Iris pigment epithelial cell (primary cell): Measurements from ENCODE around the gene HDAC1.
A peak's percentile ranks its signal among the peaks of the same experiment; 100 is the strongest.
"Not testable (repeated sequence)": the region's sequence is repeated elsewhere in the genome, so short reads cannot be mapped to it uniquely, and the experiment has no call there.

Experiments used
- DNase-seq: peaks from one replicate; pipeline ENCODE4 v3.0.0-alpha.2; 2011; ENCODE audit warnings: low read depth

Gene HDAC1

GRCh38 chr1:32349211-32349708 lies 57.4 kb downstream of the HDAC1 start:
- DNase-seq = peak; percentile 91

DNA sequence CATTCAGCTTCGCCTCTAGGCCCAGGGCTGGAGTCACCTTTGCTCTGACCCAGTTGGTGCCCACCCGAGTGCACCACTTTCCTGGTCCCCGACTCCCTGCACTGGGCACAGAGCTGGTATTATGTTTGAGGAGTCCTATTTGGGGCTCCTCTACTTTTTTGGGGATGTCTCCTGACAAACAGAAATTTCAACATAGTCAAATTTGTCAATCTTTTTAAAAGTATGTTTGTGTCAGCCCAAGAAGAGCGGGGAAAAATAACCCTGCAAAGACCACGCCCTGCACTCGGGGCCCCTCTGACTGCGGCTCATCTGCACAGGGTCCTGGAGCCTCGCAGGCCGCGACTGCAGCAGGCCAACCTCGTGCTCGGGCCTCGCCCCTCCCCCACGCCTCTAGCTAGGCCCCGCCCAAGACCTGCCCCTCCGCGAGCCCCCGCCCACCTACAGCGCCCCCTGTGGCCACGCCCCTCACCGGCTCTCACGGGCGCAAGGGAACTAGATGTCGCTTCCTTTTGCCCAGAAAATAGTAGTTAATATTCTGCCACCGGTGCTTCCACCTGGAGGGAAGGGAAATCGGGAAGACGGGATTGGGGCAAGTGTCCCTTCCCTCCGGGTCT lies 59.0 kb downstream of the HDAC1 start:
- DNase-seq = peak; percentile 69

DNA sequence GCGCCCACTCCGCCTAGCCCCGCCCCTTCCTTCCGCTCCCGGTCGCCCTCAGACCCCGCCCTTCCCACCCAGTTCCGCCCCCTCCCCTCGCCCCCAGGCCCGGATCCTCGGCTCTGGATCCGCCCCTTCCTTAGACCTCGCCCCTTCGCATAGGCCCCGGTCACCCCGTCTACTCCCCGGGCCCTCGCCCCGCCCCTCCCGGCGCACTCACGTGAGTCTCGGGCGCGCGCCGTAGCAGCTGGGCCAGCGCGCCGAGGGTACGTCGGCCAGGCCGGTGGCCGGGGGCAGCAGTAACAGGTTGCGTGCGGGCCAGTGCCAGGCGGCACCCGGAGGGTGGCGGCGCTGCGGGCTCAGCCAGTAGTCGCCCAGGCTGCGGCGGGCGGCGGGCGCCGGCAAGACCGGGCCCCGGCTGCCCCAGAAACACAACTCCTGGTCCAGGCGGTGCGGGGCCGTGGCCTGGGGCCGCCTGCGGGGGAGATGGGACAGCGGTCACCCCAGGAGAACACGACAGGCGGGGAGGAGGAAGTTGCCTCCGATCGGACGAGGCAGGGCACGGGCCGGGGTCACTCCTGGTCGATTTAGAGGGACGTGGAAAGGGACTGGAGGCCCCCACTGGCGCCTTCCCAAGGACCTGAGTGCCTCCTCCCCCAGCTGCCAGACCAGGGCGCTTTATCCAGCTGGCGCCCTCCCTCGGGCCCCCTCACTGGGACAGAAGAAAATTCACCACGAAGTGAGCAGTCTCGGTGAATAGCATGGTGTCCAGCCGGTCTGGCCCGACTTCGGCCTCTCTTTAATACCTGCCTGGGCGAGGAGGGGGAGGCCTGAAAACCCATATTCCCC lies 59.7 kb downstream of the HDAC1 start:
- DNase-seq = peak; percentile 90

DNA sequence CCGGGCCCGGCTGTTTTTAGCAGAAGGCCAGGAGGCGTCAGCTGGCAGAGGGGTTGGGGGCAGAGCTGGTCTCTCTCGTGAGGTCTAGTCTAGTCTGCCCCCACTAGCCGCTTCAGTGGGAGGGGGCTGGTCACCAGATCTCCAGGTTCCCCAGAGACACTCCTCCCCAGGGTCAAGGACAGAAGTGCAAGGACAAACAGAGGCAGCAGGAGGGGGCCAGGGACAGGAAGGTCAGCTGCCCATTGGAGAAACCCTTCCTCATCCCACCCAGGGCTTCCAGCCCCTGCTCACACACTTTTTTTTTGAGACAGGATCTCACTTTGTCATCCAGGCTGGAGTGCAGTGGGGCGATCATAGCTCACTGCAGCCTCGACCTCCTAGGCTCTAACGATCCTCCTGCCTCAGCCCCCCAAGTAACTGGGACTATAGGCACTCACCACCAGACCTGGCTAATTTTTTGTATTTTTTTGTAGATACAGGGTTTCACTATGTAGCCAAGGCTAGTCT lies 60.4 kb downstream of the HDAC1 start:
- no peak for DNase-seq

- no peak for DNase-seq
Measured at GRCh38 chr1:32352831-32353383, 61.0 kb downstream of the HDAC1 start.

DNA sequence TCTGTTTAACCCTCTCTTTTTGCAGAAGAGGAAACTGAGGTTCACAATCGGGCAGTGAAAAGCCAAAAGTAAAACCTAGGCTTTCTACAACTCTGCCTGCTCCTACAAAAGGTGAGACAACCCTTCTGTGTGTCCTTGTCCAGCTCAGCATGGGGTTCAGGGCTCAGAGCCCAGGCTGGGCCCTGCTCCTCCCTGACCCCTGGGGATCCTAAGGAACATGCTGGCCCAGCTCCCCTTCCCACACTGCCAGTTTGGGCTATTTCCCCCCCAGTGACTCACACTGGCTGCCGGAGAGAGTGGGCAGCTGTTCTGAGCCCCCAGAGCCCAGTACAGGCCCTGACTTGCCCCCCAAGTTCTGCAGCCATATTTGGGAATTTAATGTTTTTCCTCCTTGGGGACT lies 61.5 kb downstream of the HDAC1 start:
- no peak for DNase-seq

- DNase-seq = peak; percentile 80
Measured at GRCh38 chr1:32353886-32354570, 62.1 kb downstream of the HDAC1 start.

DNA sequence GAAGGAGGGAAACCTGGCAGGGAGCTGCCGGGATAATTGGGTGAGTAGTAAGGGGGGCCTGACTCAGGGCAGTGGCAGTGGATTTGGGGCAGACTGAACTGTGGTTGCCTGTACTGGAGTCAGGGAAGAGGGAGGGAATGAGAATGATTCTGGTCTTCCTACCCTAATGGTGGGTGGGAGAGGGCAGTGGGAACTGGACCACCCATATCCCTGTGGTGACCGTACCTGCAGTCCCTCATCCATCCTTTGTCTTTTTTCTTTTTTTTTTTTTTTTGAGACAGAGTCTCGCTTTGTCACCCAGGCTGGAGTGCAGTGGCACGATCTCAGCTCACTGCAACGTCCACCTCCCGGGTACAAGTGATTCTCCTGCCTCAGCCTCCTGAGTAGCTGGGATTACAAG lies 63.9 kb downstream of the HDAC1 start:
- DNase-seq = not testable (repeated sequence)

DNA sequence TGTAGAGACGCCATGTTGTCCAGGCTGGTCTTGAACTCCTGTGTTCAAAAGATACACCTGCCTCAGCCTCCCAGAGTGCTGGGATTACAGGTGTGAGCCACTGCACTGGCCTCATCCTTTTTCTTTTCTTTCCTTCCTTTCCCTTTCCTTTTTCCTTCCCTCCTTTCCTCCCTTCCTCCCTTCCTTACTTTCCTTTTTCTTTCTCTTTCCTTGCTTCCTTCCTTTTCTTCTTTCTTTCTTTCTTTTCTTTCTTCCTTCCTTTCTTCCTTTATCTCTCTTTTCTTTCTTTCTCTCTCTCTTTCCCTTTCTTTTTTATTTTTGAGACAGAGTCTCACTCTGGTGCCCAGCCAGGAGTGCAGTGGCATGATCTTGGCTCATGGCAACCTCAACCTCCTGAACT lies 64.6 kb downstream of the HDAC1 start:
- DNase-seq = no peak

DNA sequence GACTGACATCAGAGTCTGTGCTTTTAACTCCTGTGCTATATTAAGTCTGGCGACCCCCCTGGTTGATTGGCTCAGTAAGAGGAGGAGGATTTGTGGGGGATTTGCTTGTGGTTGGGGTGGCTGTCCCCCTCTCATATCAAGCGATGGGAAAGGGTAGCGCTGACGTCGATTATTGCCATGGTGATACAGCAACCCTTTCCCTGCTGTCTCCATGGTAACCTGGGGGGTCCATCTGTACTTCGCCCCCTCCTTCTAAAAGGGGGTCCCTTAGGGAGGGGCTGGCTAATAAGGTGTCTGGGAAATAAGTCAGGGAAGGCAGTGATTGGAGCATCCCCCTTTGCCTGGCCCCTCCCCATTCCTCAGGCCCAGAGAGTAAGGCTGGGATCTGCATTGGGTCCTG lies 65.7 kb downstream of the HDAC1 start:
- no peak for DNase-seq

- DNase-seq = no peak
Measured at GRCh38 chr1:32358435-32358834, 66.6 kb downstream of the HDAC1 start.

GRCh38 chr1:32361308-32361673 lies 69.4 kb downstream of the HDAC1 start:
- DNase-seq = no peak

GRCh38 chr1:32361674-32362473 lies 70.0 kb downstream of the HDAC1 start:
- DNase-seq = peak; percentile 37

GRCh38 chr1:32362474-32363313 lies 70.8 kb downstream of the HDAC1 start, which contains the start of the genes FAM229A and TSSK3:
Gene FAM229A (minus strand): TSS chr1:32362485. CDS start chr1:32362091, 394 bp downstream.
Gene TSSK3 (plus strand): TSS chr1:32362539. CDS start chr1:32362702, 163 bp downstream.
- no peak for DNase-seq

- DNase-seq = no peak
Measured at GRCh38 chr1:32363713-32364112, 71.8 kb downstream of the HDAC1 start.

GRCh38 chr1:32364836-32365235 lies 73.0 kb downstream of the HDAC1 start:
- DNase-seq = no peak

- DNase-seq = no peak
Measured at GRCh38 chr1:32365445-32365844, 73.6 kb downstream of the HDAC1 start.

GRCh38 chr1:32367912-32368635 lies 76.2 kb downstream of the HDAC1 start:
- no peak for DNase-seq

GRCh38 chr1:32372149-32372756 lies 80.4 kb downstream of the HDAC1 start:
- DNase-seq = no peak
